Measurements from ENCODE around the gene NPAS3.

NPAS3 gene

GRCh38 chr14:33709283-33709682, 770.6 kb downstream of the NPAS3 start:
- no peak for TF ChIP-seq CTCF (IDR thresholded peaks at IDR 0.05; ENCODE audit: low read depth, low read length, missing control alignments)
- no peak for DNase-seq (ENCODE audit: low read depth)

GRCh38 chr14:33709711-33710110, 771.0 kb downstream of the NPAS3 start:
- no peak overlapping the region for H3K4me3 ChIP-seq (ENCODE audit: low read depth, low read length)
- in situ Hi-C loops (cut with HindIII; ENCODE audit: low sequenced_read_pairs) = no loop called here
- TF ChIP-seq CTCF (IDR thresholded peaks at IDR 0.05; ENCODE audit: low read depth, low read length, missing control alignments) = no peak
- no peak for DNase-seq (ENCODE audit: low read depth)

More at GRCh38 chr14:33709283-33709682, 770.6 kb downstream of the NPAS3 start:
- no peak overlapping the region for H3K4me3 ChIP-seq (ENCODE audit: low read depth, low read length)
- in situ Hi-C loops (cut with HindIII; ENCODE audit: low sequenced_read_pairs) = no loop called here

DNA sequence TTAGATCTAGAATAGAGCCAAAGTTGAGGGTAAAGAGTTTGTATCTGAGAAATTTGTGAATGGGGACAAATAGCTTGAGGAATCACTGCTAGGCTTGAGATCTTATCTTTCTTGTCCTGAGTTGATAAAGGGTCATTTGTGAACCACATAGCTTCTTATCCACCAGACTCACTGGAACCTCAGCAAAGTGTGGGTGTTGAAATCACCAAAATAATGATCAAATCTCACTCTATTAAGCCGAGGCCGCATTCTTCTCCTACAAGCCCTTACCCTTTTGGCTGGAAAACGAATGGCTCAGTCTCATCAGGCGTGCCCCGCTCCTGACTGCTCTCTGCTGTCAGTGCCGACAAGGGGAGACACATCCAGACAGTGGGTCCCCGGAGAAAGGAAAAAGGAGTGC, 771.6 kb downstream of the NPAS3 start:
- no peak for TF ChIP-seq CTCF (IDR thresholded peaks at IDR 0.05; ENCODE audit: low read depth, low read length, missing control alignments)
- DNase-seq (ENCODE audit: low read depth) = no peak
- H3K4me3 ChIP-seq (ENCODE audit: low read depth, low read length) = no peak overlapping the region
- in situ Hi-C loops (cut with HindIII; ENCODE audit: low sequenced_read_pairs) = no loop called here

GRCh38 chr14:33711194-33711593, 772.5 kb downstream of the NPAS3 start:
- no peak for DNase-seq (ENCODE audit: low read depth)
- TF ChIP-seq CTCF (IDR thresholded peaks at IDR 0.05; ENCODE audit: low read depth, low read length, missing control alignments) = no peak
- H3K4me3 ChIP-seq (ENCODE audit: low read depth, low read length) = no peak overlapping the region
- in situ Hi-C loops (cut with HindIII; ENCODE audit: low sequenced_read_pairs) = no loop called here

DNA sequence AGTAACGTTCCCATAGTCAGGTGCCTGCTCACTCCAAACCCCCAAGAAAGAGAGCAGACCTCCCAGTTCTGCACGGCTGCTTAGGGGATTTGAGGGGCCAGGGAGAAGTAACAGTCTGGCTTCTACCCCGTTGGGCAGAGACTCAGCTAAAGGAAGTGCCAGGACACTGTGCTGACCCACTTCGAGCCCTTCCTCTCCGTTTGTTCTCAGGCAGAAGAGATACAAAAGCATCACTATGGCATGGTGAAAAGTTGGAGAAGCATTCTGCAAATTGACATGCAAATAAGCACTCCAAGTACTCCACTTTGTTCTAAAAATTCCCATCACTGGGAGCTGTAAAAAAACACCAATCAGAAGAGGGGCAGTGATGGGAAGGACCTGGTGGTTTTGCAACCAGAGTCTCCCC, 773.1 kb downstream of the NPAS3 start:
- in situ Hi-C loops (cut with HindIII; ENCODE audit: low sequenced_read_pairs) = no loop called here
- no peak for DNase-seq (ENCODE audit: low read depth)
- no peak for TF ChIP-seq CTCF (IDR thresholded peaks at IDR 0.05; ENCODE audit: low read depth, low read length, missing control alignments)

DNA sequence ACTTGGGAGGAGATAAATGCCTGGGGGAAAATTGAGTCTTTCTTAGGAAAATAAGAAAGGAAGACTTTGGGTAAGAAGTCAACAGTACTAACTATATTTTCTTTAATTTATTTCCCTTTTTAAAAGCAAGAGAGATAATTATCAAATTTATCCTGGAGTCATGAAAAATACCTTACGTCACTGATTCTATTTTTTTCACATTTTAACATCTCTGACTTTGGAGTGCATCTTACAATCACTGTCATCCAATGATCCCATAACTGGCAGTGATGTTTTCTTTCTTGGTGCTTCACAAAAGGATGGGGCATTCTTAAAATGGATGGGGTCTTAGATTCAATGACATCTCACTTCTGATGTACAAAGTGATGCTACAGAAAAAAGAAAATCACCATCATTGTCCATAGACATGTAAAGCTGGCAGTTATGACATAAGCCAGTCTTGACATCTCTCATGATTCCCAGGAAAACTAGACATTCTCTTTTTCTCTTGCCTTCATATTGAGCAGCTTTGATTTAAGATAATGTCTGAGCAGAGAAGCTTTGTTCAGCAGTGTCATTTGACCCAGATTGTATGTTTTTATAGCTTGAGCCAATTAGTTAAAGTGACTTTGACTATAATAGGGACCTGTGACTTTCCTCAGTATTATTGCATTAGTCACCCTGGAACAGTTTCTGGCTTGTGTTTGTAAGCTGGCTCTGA, 776.0 kb downstream of the NPAS3 start:
- TF ChIP-seq CTCF (IDR thresholded peaks at IDR 0.05; ENCODE audit: low read depth, low read length, missing control alignments) = no peak
- in situ Hi-C loops (cut with HindIII; ENCODE audit: low sequenced_read_pairs) = no loop called here
- no peak overlapping the region for H3K4me3 ChIP-seq (ENCODE audit: low read depth, low read length)
- DNase-seq (ENCODE audit: low read depth) = no peak

More for the DNA sequence above, 773.1 kb downstream of the NPAS3 start:
- H3K4me3 ChIP-seq (ENCODE audit: low read depth, low read length) = no peak overlapping the region

All from astrocyte of the cerebellum (primary cell).